GM23338 (cell line): ENCODE results near the gene POP4. TPM values are rescaled to one million over a fixed set of nuclear protein-coding genes. Genes with fewer than 3 reads are reported as not detected.

Experiments
- ATAC-seq: fragments of 200-7000 bp; cut with Tn5 transposase; 3 replicates; pipeline ENCODE4 v1.9.1; 2020
- DNase-seq: peaks from one replicate; pipeline ENCODE4 v3.0.0-alpha.2; 2015; ENCODE audit warnings: low spot score
- H2AFZ ChIP-seq: fragments of 200-600 bp; sonication (generic); 2 replicates; pipeline ENCODE4 v1.8.0; 2016; ENCODE audit warnings: antibody characterized with exemption, mild to moderate bottlenecking, moderate library complexity
- H3F3A ChIP-seq: fragments of 200-600 bp; sonication (generic); replicated peaks from 2 replicates; pipeline ENCODE4 v1.8.0; 2017; ENCODE audit warnings: antibody characterized with exemption, mixed run types, low read depth
- H3K27ac ChIP-seq: fragments of 200-600 bp; sonication (generic); 2 replicates; pipeline ENCODE4 v1.6.1; 2016; ENCODE audit warnings: low read depth
- H3K27me3 ChIP-seq: fragments of 200-600 bp; sonication (generic); 2 replicates; pipeline ENCODE4 v1.8.0; 2016; ENCODE audit warnings: mild to moderate bottlenecking, mixed run types, moderate library complexity; ENCODE audit not compliant: insufficient read depth
- H3K36me3 ChIP-seq: fragments of 200-600 bp; sonication (generic); 2 replicates; pipeline ENCODE4 v1.8.0; 2016; ENCODE audit warnings: mild to moderate bottlenecking; ENCODE audit not compliant: insufficient read depth
- H3K4me1 ChIP-seq: fragments of 200-600 bp; sonication (generic); 2 replicates; pipeline ENCODE4 v1.8.0; 2016; ENCODE audit warnings: mild to moderate bottlenecking, moderate library complexity; ENCODE audit not compliant: insufficient read depth
- H3K4me2 ChIP-seq: fragments of 200-600 bp; sonication (generic); 2 replicates; pipeline ENCODE4 v1.7.1; 2017; ENCODE audit warnings: mixed run types
- H3K4me3 ChIP-seq: fragments of 200-600 bp; sonication (generic); 2 replicates; pipeline ENCODE4 v1.6.1; 2016; ENCODE audit warnings: mixed run types
- H3K79me2 ChIP-seq: fragments of 200-600 bp; sonication (generic); replicated peaks from 2 replicates; pipeline ENCODE4 v1.8.0; 2017; ENCODE audit warnings: mild to moderate bottlenecking; ENCODE audit not compliant: insufficient read depth
- H3K9me2 ChIP-seq: fragments of 200-600 bp; sonication (generic); 2 replicates; pipeline ENCODE4 v1.8.0; 2017; ENCODE audit not compliant: insufficient read depth
- H4K20me1 ChIP-seq: fragments of 200-600 bp; sonication (generic); replicated peaks from 2 replicates; pipeline ENCODE4 v1.8.0; 2017; ENCODE audit warnings: mild to moderate bottlenecking; ENCODE audit not compliant: insufficient read depth
- H3K27ac Mint-ChIP-seq: 2 replicates; pipeline ENCODE4 v1.8.0; 2020; ENCODE audit warnings: inconsistent platforms, mild to moderate bottlenecking, moderate library complexity, mixed read lengths
- H3K27me3 Mint-ChIP-seq: 3 replicates; pipeline ENCODE4 v1.8.0; 2022; ENCODE audit warnings: low read depth, mild to moderate bottlenecking, moderate library complexity, mixed read lengths, inconsistent platforms; ENCODE audit not compliant: insufficient read depth, poor library complexity
- H3K36me3 Mint-ChIP-seq: 3 replicates; pipeline ENCODE4 v1.8.0; 2021; ENCODE audit warnings: low read depth, mild to moderate bottlenecking, inconsistent platforms, moderate library complexity, mixed read lengths
- H3K4me1 Mint-ChIP-seq: 3 replicates; pipeline ENCODE4 v1.8.0; 2020; ENCODE audit warnings: mild to moderate bottlenecking, inconsistent platforms, mixed read lengths
- H3K4me3 Mint-ChIP-seq: 3 replicates; pipeline ENCODE4 v1.8.0; 2021; ENCODE audit warnings: moderate library complexity, mild to moderate bottlenecking, inconsistent platforms, mixed read lengths
- H3K9me3 Mint-ChIP-seq: 3 replicates; pipeline ENCODE4 v1.8.0; 2020; ENCODE audit warnings: moderate library complexity, mild to moderate bottlenecking, inconsistent platforms, mixed read lengths
- EZH2phosphoT487 ChIP-seq: fragments of 200-600 bp; sonication (generic); IDR thresholded peaks from one replicate; pipeline ENCODE4 v1.8.1; 2018; ENCODE audit warnings: antibody characterized with exemption; ENCODE audit not compliant: unreplicated experiment
- JUNB ChIP-seq: IDR thresholded peaks from one replicate; pipeline ENCODE4 v1.6.1; 2016; ENCODE audit warnings: antibody characterized with exemption; ENCODE audit not compliant: unreplicated experiment
- NANOG ChIP-seq: IDR thresholded peaks from 2 replicates; pipeline ENCODE4 v1.6.1; 2016; ENCODE audit warnings: antibody characterized with exemption, borderline replicate concordance
- STAT1 ChIP-seq: IDR thresholded peaks from one replicate; pipeline ENCODE4 v1.6.1; 2016; ENCODE audit warnings: antibody characterized with exemption; ENCODE audit not compliant: unreplicated experiment
- ZNF114 ChIP-seq: fragments of 250-450 bp; sonication (Bioruptor Pico); IDR thresholded peaks from 2 replicates; pipeline ENCODE4 v1.5.0; 2020; ENCODE audit warnings: mild to moderate bottlenecking, moderate library complexity
- ZNF331 ChIP-seq: fragments of 250-450 bp; sonication (Bioruptor Pico); IDR thresholded peaks from 2 replicates; pipeline ENCODE4 v1.5.0; 2020; ENCODE audit warnings: low read depth, mild to moderate bottlenecking, moderate library complexity
- polyA plus RNA-seq: library from polyadenylated mRNA; unstranded; fragments of >200 nt; fragmentation: Nextera tagmentation; extraction: Ambion mirVana; gene quantifications from 2 replicates; pipeline ENCODE4 v1.2.1, GENCODE V29; 2016
- total RNA-seq: library from RNA; depleted of rRNA; stranded (reverse); fragments of >200 nt; shearing (Covaris generic); gene quantifications from 2 replicates; pipeline ENCODE4 v1.2.3, GENCODE V29; 2014
- TF ChIP-seq, protein P1 (sequence below): fragments of 250-450 bp; sonication (Bioruptor Pico); IDR thresholded peaks from 2 replicates; pipeline ENCODE4 v1.5.0; 2020; ENCODE audit warnings: mild to moderate bottlenecking, moderate library complexity
- TF ChIP-seq, protein P2 (sequence below), 2 experiments: fragments of 200-600 bp in 1 of 2; sonication (generic) in 1 of 2; conservative IDR thresholded peaks; 2 replicates each; pipeline versions ENCODE4 v1.5.1 to v1.6.1; 2016 to 2017; ENCODE audit warnings: antibody characterized with exemption in 2 of 2, low read depth in 2 of 2, mild to moderate bottlenecking in 2 of 2, moderate library complexity in 1 of 2

Gene POP4
- total and polyA plus RNA-seq, 2 experiments from 2014 or later = 37.2 to 58.3 TPM

DNA sequence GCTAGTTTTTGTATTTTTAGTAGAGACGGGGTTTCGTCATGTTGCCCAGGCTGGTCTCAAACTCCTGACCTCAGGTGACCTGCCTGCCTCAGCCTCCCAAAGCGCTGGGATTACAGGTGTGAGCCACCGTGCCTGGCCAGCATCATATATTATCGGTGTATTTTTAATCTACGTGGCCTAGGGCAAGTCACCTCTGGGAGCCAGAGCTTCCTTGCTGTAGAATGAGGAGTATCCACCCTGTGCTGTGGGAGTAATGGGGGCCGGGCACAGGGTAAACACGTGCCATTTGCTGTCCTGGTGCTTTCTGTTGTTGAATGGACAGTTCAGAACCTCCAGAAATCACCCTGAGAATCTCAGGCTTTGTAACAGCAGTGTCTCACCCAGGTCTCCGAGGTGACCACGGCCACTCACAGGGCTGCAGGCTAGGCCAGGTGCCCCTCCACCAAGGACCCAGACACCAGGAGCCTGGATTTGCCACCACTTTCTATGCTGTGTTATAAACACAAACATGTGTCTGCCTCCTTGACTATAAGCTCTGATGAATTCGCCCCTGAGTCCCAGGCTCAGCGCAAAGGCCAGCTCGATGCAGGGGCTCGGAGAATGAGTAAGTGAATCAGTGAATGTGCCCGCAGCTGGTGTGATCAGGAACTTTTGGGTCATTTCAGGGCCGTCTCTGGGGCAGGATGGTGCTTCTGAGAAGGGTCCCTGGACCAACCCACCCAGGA lies 22.7 kb downstream of the POP4 start:
- Mint-ChIP-seq H3K27ac (no peak overlapping the region), H3K4me1 (peaks cover 8% of the 10 kb centered on the region), H3K4me3 (no peak overlapping the region), H3K36me3 (no peaks in the 10 kb centered on the region), H3K9me3 (no peaks in the 10 kb centered on the region; the same call in 2 of the 3 replicates), H3K27me3 (peaks cover 4% of the 10 kb centered on the region)
- no peak overlapping the region for H3K4me3 ChIP-seq
- H3K36me3 ChIP-seq = no peaks in the 10 kb centered on the region
- no peak for ATAC-seq
- no peak overlapping the region for H3K4me2 ChIP-seq
- H3K27me3 ChIP-seq = no peaks in the 10 kb centered on the region
- no peak overlapping the region for H2AFZ ChIP-seq
- no peaks in the 10 kb centered on the region for H3K79me2 ChIP-seq
- DNase-seq = no peak
- H3F3A ChIP-seq = no peaks in the 10 kb centered on the region
- H3K9me2 ChIP-seq = no peaks in the 10 kb centered on the region
- H4K20me1 ChIP-seq = no peaks in the 10 kb centered on the region
- no peak for TF ChIP-seq ZNF114
- no peak for TF ChIP-seq NANOG
- no peak for TF ChIP-seq EZH2phosphoT487
- TF ChIP-seq, protein P1, sequence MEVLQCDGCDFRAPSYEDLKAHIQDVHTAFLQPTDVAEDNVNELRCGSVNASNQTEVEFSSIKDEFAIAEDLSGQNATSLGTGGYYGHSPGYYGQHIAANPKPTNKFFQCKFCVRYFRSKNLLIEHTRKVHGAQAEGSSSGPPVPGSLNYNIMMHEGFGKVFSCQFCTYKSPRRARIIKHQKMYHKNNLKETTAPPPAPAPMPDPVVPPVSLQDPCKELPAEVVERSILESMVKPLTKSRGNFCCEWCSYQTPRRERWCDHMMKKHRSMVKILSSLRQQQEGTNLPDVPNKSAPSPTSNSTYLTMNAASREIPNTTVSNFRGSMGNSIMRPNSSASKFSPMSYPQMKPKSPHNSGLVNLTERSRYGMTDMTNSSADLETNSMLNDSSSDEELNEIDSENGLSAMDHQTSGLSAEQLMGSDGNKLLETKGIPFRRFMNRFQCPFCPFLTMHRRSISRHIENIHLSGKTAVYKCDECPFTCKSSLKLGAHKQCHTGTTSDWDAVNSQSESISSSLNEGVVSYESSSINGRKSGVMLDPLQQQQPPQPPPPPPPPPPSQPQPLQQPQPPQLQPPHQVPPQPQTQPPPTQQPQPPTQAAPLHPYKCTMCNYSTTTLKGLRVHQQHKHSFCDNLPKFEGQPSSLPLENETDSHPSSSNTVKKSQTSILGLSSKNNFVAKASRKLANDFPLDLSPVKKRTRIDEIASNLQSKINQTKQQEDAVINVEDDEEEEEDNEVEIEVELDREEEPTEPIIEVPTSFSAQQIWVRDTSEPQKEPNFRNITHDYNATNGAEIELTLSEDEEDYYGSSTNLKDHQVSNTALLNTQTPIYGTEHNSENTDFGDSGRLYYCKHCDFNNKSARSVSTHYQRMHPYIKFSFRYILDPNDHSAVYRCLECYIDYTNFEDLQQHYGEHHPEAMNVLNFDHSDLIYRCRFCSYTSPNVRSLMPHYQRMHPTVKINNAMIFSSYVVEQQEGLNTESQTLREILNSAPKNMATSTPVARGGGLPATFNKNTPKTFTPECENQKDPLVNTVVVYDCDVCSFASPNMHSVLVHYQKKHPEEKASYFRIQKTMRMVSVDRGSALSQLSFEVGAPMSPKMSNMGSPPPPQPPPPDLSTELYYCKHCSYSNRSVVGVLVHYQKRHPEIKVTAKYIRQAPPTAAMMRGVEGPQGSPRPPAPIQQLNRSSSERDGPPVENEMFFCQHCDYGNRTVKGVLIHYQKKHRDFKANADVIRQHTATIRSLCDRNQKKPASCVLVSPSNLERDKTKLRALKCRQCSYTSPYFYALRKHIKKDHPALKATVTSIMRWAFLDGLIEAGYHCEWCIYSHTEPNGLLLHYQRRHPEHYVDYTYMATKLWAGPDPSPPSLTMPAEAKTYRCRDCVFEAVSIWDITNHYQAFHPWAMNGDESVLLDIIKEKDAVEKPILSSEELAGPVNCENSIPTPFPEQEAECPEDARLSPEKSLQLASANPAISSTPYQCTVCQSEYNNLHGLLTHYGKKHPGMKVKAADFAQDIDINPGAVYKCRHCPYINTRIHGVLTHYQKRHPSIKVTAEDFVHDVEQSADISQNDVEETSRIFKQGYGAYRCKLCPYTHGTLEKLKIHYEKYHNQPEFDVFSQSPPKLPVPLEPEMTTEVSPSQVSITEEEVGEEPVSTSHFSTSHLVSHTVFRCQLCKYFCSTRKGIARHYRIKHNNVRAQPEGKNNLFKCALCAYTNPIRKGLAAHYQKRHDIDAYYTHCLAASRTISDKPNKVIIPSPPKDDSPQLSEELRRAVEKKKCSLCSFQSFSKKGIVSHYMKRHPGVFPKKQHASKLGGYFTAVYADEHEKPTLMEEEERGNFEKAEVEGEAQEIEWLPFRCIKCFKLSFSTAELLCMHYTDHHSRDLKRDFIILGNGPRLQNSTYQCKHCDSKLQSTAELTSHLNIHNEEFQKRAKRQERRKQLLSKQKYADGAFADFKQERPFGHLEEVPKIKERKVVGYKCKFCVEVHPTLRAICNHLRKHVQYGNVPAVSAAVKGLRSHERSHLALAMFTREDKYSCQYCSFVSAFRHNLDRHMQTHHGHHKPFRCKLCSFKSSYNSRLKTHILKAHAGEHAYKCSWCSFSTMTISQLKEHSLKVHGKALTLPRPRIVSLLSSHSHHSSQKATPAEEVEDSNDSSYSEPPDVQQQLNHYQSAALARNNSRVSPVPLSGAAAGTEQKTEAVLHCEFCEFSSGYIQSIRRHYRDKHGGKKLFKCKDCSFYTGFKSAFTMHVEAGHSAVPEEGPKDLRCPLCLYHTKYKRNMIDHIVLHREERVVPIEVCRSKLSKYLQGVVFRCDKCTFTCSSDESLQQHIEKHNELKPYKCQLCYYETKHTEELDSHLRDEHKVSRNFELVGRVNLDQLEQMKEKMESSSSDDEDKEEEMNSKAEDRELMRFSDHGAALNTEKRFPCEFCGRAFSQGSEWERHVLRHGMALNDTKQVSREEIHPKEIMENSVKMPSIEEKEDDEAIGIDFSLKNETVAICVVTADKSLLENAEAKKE = no peak
- TF ChIP-seq JUNB = no peak
- TF ChIP-seq STAT1 = no peak
- TF ChIP-seq ZNF331 (CRISPR knock-in tag) = no peak
- TF ChIP-seq, protein P2, sequence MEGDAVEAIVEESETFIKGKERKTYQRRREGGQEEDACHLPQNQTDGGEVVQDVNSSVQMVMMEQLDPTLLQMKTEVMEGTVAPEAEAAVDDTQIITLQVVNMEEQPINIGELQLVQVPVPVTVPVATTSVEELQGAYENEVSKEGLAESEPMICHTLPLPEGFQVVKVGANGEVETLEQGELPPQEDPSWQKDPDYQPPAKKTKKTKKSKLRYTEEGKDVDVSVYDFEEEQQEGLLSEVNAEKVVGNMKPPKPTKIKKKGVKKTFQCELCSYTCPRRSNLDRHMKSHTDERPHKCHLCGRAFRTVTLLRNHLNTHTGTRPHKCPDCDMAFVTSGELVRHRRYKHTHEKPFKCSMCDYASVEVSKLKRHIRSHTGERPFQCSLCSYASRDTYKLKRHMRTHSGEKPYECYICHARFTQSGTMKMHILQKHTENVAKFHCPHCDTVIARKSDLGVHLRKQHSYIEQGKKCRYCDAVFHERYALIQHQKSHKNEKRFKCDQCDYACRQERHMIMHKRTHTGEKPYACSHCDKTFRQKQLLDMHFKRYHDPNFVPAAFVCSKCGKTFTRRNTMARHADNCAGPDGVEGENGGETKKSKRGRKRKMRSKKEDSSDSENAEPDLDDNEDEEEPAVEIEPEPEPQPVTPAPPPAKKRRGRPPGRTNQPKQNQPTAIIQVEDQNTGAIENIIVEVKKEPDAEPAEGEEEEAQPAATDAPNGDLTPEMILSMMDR (conservative IDR thresholded peaks at IDR 0.05; ENCODE audit: low read depth in 2 of 2) = no peak
- H3K27ac ChIP-seq = no peak overlapping the region
- H3K4me1 ChIP-seq = peaks cover 10% of the 10 kb centered on the region
